Stimulated activated CD4-positive, alpha-beta T cell treated with anti-CD3 and anti-CD28 coated beads, Interleukin-1b, Interleukin-23, amount 100 ng/mL, for 4 hours (primary cell): ENCODE results near the gene ITCH.
"Not testable (repeated sequence)": the region's sequence is repeated elsewhere in the genome, so short reads cannot be mapped to it uniquely, and the experiment has no call there.

Source experiments
- DNase-seq, 2 donors: peaks; one replicate each; pipeline ENCODE4 v3.0.0-alpha.2; 2020; ENCODE audit warnings: low read depth in 2 of 2

Gene ITCH

GRCh38 chr20:34458631-34459030, 95.6 kb downstream of the ITCH start:
- DNase-seq = no peak

GRCh38 chr20:34459209-34459897, 96.3 kb downstream of the ITCH start:
- DNase-seq = no peak

GRCh38 chr20:34461779-34462087, 98.7 kb downstream of the ITCH start:
- no peak for DNase-seq

- DNase-seq = no peak
Observed at GRCh38 chr20:34468951-34469350, 105.9 kb downstream of the ITCH start.

- DNase-seq = no peak
Observed at GRCh38 chr20:34472246-34472925, 109.3 kb downstream of the ITCH start.

- peak in 1 of 2 donors; percentile 13 for DNase-seq
Observed at GRCh38 chr20:34473262-34473883, 110.3 kb downstream of the ITCH start.

GRCh38 chr20:34475979-34476736, 113.1 kb downstream of the ITCH start:
- peak in 1 of 2 donors; percentile 32 for DNase-seq

- DNase-seq = no peak
Observed at GRCh38 chr20:34479627-34480026, 116.6 kb downstream of the ITCH start.

- DNase-seq = not testable (repeated sequence)
Observed at GRCh38 chr20:34482154-34482553, 119.1 kb downstream of the ITCH start.

- not testable (repeated sequence) for DNase-seq
Observed at GRCh38 chr20:34483585-34484220, 120.6 kb downstream of the ITCH start.

GRCh38 chr20:34485068-34485634, 122.1 kb downstream of the ITCH start:
- no peak for DNase-seq

GRCh38 chr20:34491226-34491931, 128.3 kb downstream of the ITCH start:
- no peak for DNase-seq

GRCh38 chr20:34491932-34492509, 128.9 kb downstream of the ITCH start:
- no peak for DNase-seq

GRCh38 chr20:34493646-34494045, 130.6 kb downstream of the ITCH start:
- DNase-seq = no peak

GRCh38 chr20:34495307-34495706, 132.2 kb downstream of the ITCH start:
- no peak for DNase-seq

- no peak for DNase-seq
Observed at GRCh38 chr20:34495916-34496315, 132.8 kb downstream of the ITCH start.

GRCh38 chr20:34497596-34497995, 134.5 kb downstream of the ITCH start:
- DNase-seq = not testable (repeated sequence)

- no peak for DNase-seq
Observed at GRCh38 chr20:34500823-34501222, 137.8 kb downstream of the ITCH start.

- DNase-seq = no peak
Observed at GRCh38 chr20:34506480-34506879, 143.4 kb downstream of the ITCH start.

- DNase-seq = no peak
Observed at GRCh38 chr20:34507702-34508413, 144.8 kb downstream of the ITCH start.
